ENCODE data around the gene SERPINE2. TPM values are rescaled to one million over a fixed set of nuclear protein-coding genes. Genes with fewer than 3 reads are reported as not detected.

SERPINE2 gene
- total RNA-seq, 1 donor from 2014 or later, result 9.8 TPM

GRCh38 chr2:223978451-223978850, 60.6 kb downstream of the SERPINE2 start:
- H3K36me3 ChIP-seq, result no peaks in the 10 kb centered on the region
- no peak overlapping the region for H3K4me3 ChIP-seq
- H3K27me3 ChIP-seq (ENCODE audit: low read depth), result no peaks in the 10 kb centered on the region
- TF ChIP-seq CTCF (IDR thresholded peaks at IDR 0.05; ENCODE audit: borderline replicate concordance), result no peak
- intact Hi-C loops (cut with micrococcal nuclease), result no loop called here
- H3K9me3 ChIP-seq (replicated peaks), result no peaks in the 10 kb centered on the region
- H3K4me1 ChIP-seq, result no peaks in the 10 kb centered on the region
- H3K27ac ChIP-seq (replicated peaks), result no peak overlapping the region
- no peak for DNase-seq

- intact Hi-C loops (cut with micrococcal nuclease), result no loop called here
- no peak for TF ChIP-seq CTCF (IDR thresholded peaks at IDR 0.05; ENCODE audit: borderline replicate concordance)
- no peaks in the 10 kb centered on the region for H3K9me3 ChIP-seq (replicated peaks)
Observed at GRCh38 chr2:223976635-223977226, 62.4 kb downstream of the SERPINE2 start.

GRCh38 chr2:223973606-223974005, 65.5 kb downstream of the SERPINE2 start:
- DNase-seq, result no peak
- no peak for TF ChIP-seq CTCF (IDR thresholded peaks at IDR 0.05; ENCODE audit: borderline replicate concordance)
- Histone ChIP-seq H3K4me3 (no peak overlapping the region), H3K27me3 (ENCODE audit: low read depth) (no peaks in the 10 kb centered on the region), H3K36me3 (peaks cover 1% of the 10 kb centered on the region), H3K9me3 (replicated peaks) (no peaks in the 10 kb centered on the region), H3K27ac (replicated peaks) (no peak overlapping the region), H3K4me1 (peaks cover 8% of the 10 kb centered on the region)
- intact Hi-C loops (cut with micrococcal nuclease), result no loop called here

More at GRCh38 chr2:223976635-223977226, 62.4 kb downstream of the SERPINE2 start:
- Histone ChIP-seq H3K27me3 (ENCODE audit: low read depth) (no peaks in the 10 kb centered on the region), H3K36me3 (no peaks in the 10 kb centered on the region), H3K27ac (replicated peaks) (no peak overlapping the region), H3K4me3 (no peak overlapping the region), H3K4me1 (no peaks in the 10 kb centered on the region)
- DNase-seq, result no peak

GRCh38 chr2:223972656-223973102, 66.4 kb downstream of the SERPINE2 start:
- Histone ChIP-seq H3K9me3 (replicated peaks) (no peaks in the 10 kb centered on the region), H3K27me3 (ENCODE audit: low read depth) (no peaks in the 10 kb centered on the region), H3K27ac (replicated peaks) (no peak overlapping the region), H3K4me1 (peaks cover 8% of the 10 kb centered on the region), H3K36me3 (peaks cover 9% of the 10 kb centered on the region), H3K4me3 (no peak overlapping the region)
- intact Hi-C loops (cut with micrococcal nuclease), result no loop called here
- no peak for DNase-seq
- TF ChIP-seq CTCF (IDR thresholded peaks at IDR 0.05; ENCODE audit: borderline replicate concordance), result no peak

- peaks cover 8% of the 10 kb centered on the region for H3K4me1 ChIP-seq
- TF ChIP-seq CTCF (IDR thresholded peaks at IDR 0.05; ENCODE audit: borderline replicate concordance), result no peak
- intact Hi-C loops (cut with micrococcal nuclease), result no loop called here
- H3K36me3 ChIP-seq, result peaks cover 19% of the 10 kb centered on the region
- no peaks in the 10 kb centered on the region for H3K9me3 ChIP-seq (replicated peaks)
- DNase-seq, result no peak
- no peak overlapping the region for H3K27ac ChIP-seq (replicated peaks)
- no peaks in the 10 kb centered on the region for H3K27me3 ChIP-seq (ENCODE audit: low read depth)
- no peak overlapping the region for H3K4me3 ChIP-seq
Observed at GRCh38 chr2:223971731-223972130, 67.4 kb downstream of the SERPINE2 start.

Data from left ventricle myocardium inferior (tissue), 1 donor.